ENCODE data around the gene PSMA7. TPM values are rescaled to one million over a fixed set of nuclear protein-coding genes. Genes with fewer than 3 reads are reported as not detected.
A peak's percentile ranks its signal among the peaks of the same experiment; 100 is the strongest.

The PSMA7 gene
- total and polyA plus RNA-seq, 11 donors, result 172 to 472 (median 233) TPM

GRCh38 chr20:62172666-62173065 is 29.5 kb upstream of the PSMA7 start:
- Histone ChIP-seq H3K27me3 (no peaks in the 10 kb centered on the region), H3K27ac (no peak overlapping the region), H3K9me3 (no peaks in the 10 kb centered on the region), H3K36me3 (peaks cover 0 to 66% (median 54%) of the 10 kb centered on the region in 9 donors), H3K4me1 (peaks cover 0 to 7% (median 0%) of the 10 kb centered on the region in 12 donors), H3K4me3 (no peak overlapping the region)
- DNase-seq (peak in 1 of 5 donors; percentile 43), ATAC-seq (peak in 1 of 4 donors; percentile 15)
- no peak for TF ChIP-seq CTCF (IDR thresholded peaks at IDR 0.05)
- no peak for TF ChIP-seq POLR2A (IDR thresholded peaks at IDR 0.05)
- 94 to 97% (median 95%) methylated on average over 4 to 18 of the region's 18 CpGs for WGBS, 4 donors
- intact Hi-C loops (cut with DNase I), result no loop called here

- no peaks in the 10 kb centered on the region for H3K27me3 ChIP-seq
- peak overlapping the region in 4 of 12 donors; percentile 27 to 40 (median 35) for H3K27ac ChIP-seq
- no peak overlapping the region for H3K4me3 ChIP-seq
- ATAC-seq (peak in 2 of 4 donors; percentile 39 to 77), DNase-seq (peak in 1 of 5 donors; percentile 33)
- intact Hi-C loops (cut with DNase I), result no loop called here
- H3K36me3 ChIP-seq, result peaks cover 0 to 66% (median 53%) of the 10 kb centered on the region in 9 donors
- WGBS, 4 donors, result 53 to 75% (median 61%) methylated on average over 8 of the region's 8 CpGs
- H3K9me3 ChIP-seq, result no peaks in the 10 kb centered on the region
- TF ChIP-seq CTCF (IDR thresholded peaks at IDR 0.05) (no peak), POLR2A (IDR thresholded peaks at IDR 0.05) (no peak)
- H3K4me1 ChIP-seq, result peaks cover 0 to 7% (median 0%) of the 10 kb centered on the region in 12 donors
Measured at GRCh38 chr20:62171245-62171644, 28.1 kb upstream of the PSMA7 start.

- ATAC-seq (no peak), DNase-seq (peak in 1 of 5 donors; percentile 21)
- Histone ChIP-seq H3K27me3 (no peaks in the 10 kb centered on the region), H3K4me3 (no peak overlapping the region), H3K9me3 (no peaks in the 10 kb centered on the region), H3K27ac (peak overlapping the region in 1 of 12 donors; percentile 37), H3K36me3 (peaks cover 0 to 67% (median 53%) of the 10 kb centered on the region in 9 donors), H3K4me1 (peaks cover 0 to 7% (median 0%) of the 10 kb centered on the region in 12 donors)
- WGBS, 4 donors, result 94 to 96% (median 95%) methylated on average over 9 of the region's 9 CpGs
- intact Hi-C loops (cut with DNase I), result no loop called here
- TF ChIP-seq POLR2A (IDR thresholded peaks at IDR 0.05) (no peak), CTCF (IDR thresholded peaks at IDR 0.05) (no peak)
Measured at GRCh38 chr20:62170536-62170935, 27.3 kb upstream of the PSMA7 start.

GRCh38 chr20:62168890-62169435 is 25.8 kb upstream of the PSMA7 start:
- intact Hi-C loops (cut with DNase I), result no loop called here
- Histone ChIP-seq H3K4me3 (no peak overlapping the region), H3K27me3 (no peaks in the 10 kb centered on the region), H3K27ac (no peak overlapping the region), H3K9me3 (no peaks in the 10 kb centered on the region), H3K4me1 (peaks cover 0 to 7% (median 0%) of the 10 kb centered on the region in 12 donors), H3K36me3 (peaks cover 0 to 67% (median 56%) of the 10 kb centered on the region in 9 donors)
- ATAC-seq, result no peak
- TF ChIP-seq CTCF (IDR thresholded peaks at IDR 0.05), result no peak
- TF ChIP-seq POLR2A (IDR thresholded peaks at IDR 0.05), result no peak
- WGBS, 4 donors, result 95 to 98% (median 97%) methylated on average over 23 of the region's 23 CpGs
- peak in 1 of 5 donors; percentile 60 for DNase-seq
